Immature natural killer cell (primary cell): Measurements from ENCODE around the gene CSPG4. TPM values are rescaled to one million over a fixed set of nuclear protein-coding genes. Genes with fewer than 3 reads are reported as not detected.

Experiments
- DNase-seq, 3 donors: peaks; one replicate each; pipeline ENCODE4 v3.0.0; 2022; ENCODE audit warnings: mixed read lengths in 1 of 3
- H3K27ac Mint-ChIP-seq, 6 donors: one replicate each; pipeline ENCODE4 v1.8.0; 2020; ENCODE audit warnings: mixed read lengths in 6 of 6, mild to moderate bottlenecking in 5 of 6, inconsistent platforms in 4 of 6, moderate library complexity in 3 of 6
- H3K27me3 Mint-ChIP-seq, 3 donors: one replicate each; pipeline ENCODE4 v1.8.0; 2020 to 2021; ENCODE audit warnings: low read depth in 3 of 3, mild to moderate bottlenecking in 3 of 3, mixed read lengths in 3 of 3, moderate library complexity in 3 of 3, inconsistent platforms in 1 of 3
- H3K36me3 Mint-ChIP-seq, 3 donors: one replicate each; pipeline ENCODE4 v1.8.0; 2020; ENCODE audit warnings: mixed read lengths in 3 of 3, inconsistent platforms in 2 of 3, mild to moderate bottlenecking in 2 of 3
- H3K4me1 Mint-ChIP-seq, 2 donors: one replicate each; pipeline ENCODE4 v1.8.0; 2020; ENCODE audit warnings: inconsistent platforms in 2 of 2, mild to moderate bottlenecking in 2 of 2, mixed read lengths in 2 of 2, moderate library complexity in 1 of 2
- H3K4me3 Mint-ChIP-seq, 5 donors: one replicate each; pipeline ENCODE4 v1.8.0; 2020; ENCODE audit warnings: mild to moderate bottlenecking in 5 of 5, mixed read lengths in 5 of 5, inconsistent platforms in 3 of 5, moderate library complexity in 3 of 5
- H3K9me3 Mint-ChIP-seq, 6 donors: one replicate each; pipeline ENCODE4 v1.8.0; 2020; ENCODE audit warnings: mild to moderate bottlenecking in 6 of 6, mixed read lengths in 6 of 6, inconsistent platforms in 4 of 6, moderate library complexity in 3 of 6
- polyA plus RNA-seq, 3 donors: library from polyadenylated mRNA; unstranded; fragments of 300-500 nt; fragmentation: Illumina TruSeq; gene quantifications; one replicate each; pipeline ENCODE4 v1.2.3, GENCODE V29; 2021

Gene CSPG4
- polyA plus RNA-seq, 3 donors from 2014 or later, result 0.12 to 0.18 TPM; not detected in 1

DNA sequence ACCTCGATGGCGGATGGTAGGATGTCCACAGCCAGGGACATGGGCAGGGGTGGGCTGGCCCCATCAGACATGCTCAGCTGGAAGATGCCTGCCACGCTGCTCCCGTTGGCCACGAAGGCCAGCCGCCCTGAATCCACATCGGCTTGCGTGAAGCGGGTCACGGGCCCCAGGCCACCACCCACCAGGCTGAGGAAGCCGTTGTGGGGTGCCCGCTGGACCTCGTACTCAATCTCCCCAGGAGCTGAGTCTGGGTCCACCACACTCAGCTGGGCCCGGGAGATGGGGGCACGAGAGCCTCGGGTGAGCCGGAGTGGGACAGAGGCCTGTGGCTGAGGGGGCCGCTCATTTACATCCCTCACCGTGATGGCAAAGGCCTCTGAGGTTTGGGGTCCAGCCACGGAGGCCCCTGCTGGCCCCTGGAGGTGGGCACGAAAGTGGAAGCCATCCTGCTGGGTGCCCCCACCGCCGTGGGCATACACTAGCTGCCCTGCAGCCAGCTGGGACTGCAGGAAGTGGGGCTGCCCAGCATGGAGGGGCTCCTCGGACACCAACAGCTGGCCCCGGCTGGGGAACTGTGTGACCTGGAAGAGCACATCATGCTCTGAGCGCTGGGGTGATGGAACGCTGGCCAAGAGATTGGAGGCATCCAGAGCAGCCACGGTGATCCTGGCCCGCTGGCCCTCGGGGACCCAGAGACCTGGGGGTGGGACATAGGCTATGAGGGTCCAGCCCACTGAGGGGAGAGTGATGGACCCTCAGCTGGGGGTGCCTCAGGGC lies 35.8 kb downstream of the CSPG4 start:
- Mint-ChIP-seq H3K36me3 (no peaks in the 10 kb centered on the region), H3K27me3 (no peaks in the 10 kb centered on the region), H3K4me1 (no peaks in the 10 kb centered on the region), H3K27ac (no peak overlapping the region), H3K4me3 (no peak overlapping the region), H3K9me3 (no peaks in the 10 kb centered on the region)
- no peak for DNase-seq

DNA sequence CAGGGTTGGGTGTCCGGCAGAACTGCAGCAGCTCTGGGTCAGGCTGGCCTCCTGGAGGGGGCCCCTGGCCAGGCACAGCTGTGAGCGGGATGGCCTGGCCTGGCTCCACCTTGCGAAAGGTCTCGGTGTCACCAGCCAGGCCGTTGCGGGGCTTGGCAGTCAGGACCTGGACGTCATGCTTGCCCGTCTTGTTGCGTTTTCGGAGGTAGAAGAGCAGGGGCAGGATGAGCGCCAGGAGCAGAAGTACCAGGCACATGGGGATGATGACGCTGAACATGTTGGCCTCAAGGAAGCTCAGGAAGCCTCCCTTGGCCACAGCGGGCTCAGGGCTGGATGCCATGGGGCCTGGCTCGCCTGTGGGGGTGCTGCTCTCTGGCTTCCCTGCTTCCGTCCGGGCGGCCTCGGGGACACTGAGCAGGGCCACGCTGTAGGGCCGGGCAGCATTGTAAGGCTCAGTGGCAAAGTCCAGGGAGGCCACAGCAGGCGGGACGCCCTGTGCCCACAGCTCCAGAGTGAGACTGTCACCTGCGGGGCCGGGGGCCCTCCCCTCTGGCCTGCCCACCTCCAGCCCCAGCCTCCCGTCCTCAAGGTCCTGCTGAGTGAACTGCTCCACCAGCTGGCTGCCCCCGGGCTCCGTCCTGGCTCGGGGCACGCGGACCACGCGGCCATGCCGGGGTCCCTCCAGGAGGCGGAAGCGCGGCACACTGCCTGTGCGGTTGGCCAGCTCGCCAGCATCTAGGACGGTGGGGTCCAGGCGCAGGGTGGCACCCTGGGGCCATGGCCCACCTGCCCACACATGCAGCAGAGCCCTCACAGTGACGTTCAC lies 36.9 kb downstream of the CSPG4 start:
- no peak for DNase-seq
- no peak overlapping the region for H3K27ac Mint-ChIP-seq

DNA sequence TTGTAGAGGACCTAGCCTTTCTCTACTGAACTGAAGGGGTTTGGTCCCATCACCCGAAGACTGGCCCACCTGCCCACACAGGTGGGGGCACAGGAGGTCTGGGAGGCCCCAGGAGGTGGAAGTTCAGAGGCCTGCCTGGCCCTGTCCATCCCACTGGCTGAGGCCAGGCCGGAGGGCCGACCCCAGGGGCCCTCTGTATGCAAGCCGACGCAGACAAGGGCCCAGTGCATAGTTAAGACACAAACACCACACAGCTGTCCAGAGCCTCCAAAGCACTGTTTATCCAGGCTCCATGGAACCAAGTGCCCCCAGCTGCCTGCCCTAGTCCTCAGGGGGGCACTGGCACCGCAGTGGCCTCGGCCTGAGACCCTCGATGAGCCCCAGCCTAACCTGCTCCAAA lies 38.3 kb downstream of the CSPG4 start:
- H3K27me3 Mint-ChIP-seq, result no peaks in the 10 kb centered on the region
- no peak overlapping the region for H3K4me3 Mint-ChIP-seq
- no peak overlapping the region for H3K27ac Mint-ChIP-seq
- no peak for DNase-seq
- no peaks in the 10 kb centered on the region for H3K36me3 Mint-ChIP-seq
- H3K9me3 Mint-ChIP-seq, result no peaks in the 10 kb centered on the region
- no peaks in the 10 kb centered on the region for H3K4me1 Mint-ChIP-seq

More for the DNA sequence above, 36.9 kb downstream of the CSPG4 start:
- Mint-ChIP-seq H3K4me3 (no peak overlapping the region), H3K36me3 (no peaks in the 10 kb centered on the region), H3K27me3 (no peaks in the 10 kb centered on the region), H3K9me3 (no peaks in the 10 kb centered on the region), H3K4me1 (no peaks in the 10 kb centered on the region)

DNA sequence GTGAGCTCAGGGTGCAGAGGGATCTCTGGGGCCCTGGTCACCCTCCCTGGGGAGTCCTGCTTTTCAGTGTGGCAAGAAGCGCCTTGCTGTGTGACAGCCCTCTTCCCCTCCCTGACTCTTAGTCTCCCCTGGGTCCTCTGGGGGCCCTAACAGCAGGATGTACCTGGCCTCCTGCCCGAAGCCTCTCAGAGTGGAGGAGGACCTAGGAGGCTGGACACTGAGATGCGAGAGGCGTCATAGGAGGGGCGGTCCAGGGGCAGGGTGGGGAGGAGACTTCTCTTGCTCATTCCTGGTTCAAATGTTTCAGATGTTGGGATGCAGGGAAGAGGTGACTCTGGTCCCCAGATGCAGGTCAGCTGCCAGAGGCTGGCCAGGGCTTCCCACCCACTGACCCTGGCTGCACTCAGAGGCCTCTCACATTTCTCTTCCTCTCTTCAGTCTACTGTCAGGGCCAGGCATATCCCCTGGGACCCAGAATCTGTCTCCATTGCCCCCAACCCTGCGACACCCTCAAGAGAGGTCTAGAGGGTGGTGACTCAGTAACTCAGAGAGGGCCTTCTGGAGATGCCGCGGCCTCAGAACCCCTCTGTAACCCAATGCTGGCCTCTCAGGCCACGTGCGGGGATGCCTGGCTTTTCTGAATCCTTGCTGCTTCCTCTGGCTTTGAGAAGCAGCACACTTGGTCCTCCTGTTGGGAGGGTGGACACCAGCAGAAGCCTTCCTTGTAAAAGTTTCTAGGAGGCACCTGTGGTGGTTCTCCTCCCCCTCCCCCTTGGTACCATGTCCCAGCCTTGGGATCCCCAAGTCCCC lies 39.0 kb downstream of the CSPG4 start:
- no peak for DNase-seq
- Mint-ChIP-seq H3K27me3 (no peaks in the 10 kb centered on the region), H3K4me3 (no peak overlapping the region), H3K27ac (no peak overlapping the region), H3K9me3 (no peaks in the 10 kb centered on the region), H3K36me3 (no peaks in the 10 kb centered on the region), H3K4me1 (no peaks in the 10 kb centered on the region)

DNA sequence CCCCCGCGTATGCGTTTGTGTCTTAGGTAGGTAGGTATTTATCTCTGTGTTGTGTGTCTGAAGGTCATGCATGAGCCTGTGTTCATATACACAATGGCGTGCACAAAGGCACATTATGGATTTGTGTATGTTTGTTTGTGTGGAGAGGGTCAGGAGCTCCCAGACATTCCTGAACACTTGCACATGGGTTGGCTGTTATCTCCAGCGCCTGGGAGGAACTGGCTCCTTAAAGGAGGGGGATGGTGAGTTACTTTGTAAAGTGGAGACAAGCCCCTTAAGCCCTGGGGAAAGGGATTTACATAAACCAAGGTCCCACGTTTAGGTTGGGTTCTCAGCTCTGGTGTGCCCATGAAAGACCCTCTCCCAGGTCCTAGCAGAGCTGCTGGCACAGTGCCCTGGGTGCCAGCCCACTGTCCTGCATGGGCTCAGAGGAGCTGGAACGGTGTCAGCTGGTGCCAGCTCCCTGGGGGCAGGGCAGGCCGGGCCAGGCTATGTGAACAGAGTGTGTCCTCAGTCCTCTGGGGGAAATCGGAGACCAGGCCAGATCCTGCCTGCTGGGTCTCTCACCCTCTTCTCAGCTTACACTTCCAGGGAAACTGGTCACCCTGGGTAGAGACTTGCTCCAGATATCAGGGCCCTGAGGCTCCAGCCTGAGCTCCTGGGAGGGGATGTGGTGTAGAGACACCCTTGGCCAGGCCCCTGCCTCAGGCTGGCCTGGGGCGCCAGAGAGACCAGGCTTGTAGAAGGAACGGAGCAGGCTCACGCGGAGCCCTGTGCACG lies 39.8 kb downstream of the CSPG4 start:
- H3K27ac Mint-ChIP-seq, result no peak overlapping the region
- H3K4me1 Mint-ChIP-seq, result no peaks in the 10 kb centered on the region
- no peaks in the 10 kb centered on the region for H3K27me3 Mint-ChIP-seq
- no peak for DNase-seq
- no peaks in the 10 kb centered on the region for H3K36me3 Mint-ChIP-seq
- no peaks in the 10 kb centered on the region for H3K9me3 Mint-ChIP-seq
- H3K4me3 Mint-ChIP-seq, result no peak overlapping the region

DNA sequence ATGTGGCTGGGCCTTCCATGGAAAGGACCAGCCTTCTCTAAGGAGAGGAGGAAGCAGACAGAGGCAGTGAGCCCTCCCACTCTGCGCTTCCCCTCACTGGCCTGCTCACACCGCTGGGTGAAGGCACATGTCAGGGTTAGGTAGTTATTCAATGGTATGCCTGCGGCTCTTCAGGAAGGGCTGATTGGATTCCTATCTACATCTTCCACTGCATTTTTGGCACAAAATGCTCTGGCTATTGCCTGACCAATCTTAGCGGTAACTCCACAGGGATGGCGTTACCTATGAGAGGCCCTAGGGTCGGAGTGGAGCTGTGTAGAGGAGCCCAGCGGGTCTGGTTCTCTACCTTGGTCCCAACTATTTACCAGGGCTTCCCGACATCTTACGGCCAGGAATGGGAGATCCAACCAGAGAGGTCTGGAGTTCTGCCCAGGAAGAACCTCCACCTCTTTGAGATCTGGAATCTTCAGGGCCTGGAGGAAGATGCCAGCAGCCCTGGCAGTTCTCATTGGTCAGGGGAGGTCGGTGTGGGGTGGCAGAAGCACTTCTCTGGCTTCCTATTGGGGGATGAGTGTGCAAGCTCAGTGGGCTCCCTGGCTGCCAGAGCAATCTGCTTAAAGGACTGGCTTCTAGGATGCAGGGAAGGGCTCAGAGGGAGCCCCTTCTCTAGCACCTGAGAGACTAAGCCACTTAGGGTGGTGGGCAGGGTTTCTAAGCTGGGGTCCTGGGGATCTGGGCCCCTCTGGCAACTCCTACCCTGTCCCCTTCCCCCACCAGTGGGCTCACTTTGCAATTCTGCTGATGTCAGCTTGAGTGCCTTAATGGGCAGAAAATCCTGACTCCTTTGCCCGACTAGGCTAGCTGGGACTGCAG lies 40.7 kb downstream of the CSPG4 start:
- no peak overlapping the region for H3K4me3 Mint-ChIP-seq
- no peaks in the 10 kb centered on the region for H3K4me1 Mint-ChIP-seq
- H3K27me3 Mint-ChIP-seq, result no peaks in the 10 kb centered on the region
- no peaks in the 10 kb centered on the region for H3K9me3 Mint-ChIP-seq
- H3K36me3 Mint-ChIP-seq, result no peaks in the 10 kb centered on the region
- no peak overlapping the region for H3K27ac Mint-ChIP-seq
- DNase-seq, result no peak

DNA sequence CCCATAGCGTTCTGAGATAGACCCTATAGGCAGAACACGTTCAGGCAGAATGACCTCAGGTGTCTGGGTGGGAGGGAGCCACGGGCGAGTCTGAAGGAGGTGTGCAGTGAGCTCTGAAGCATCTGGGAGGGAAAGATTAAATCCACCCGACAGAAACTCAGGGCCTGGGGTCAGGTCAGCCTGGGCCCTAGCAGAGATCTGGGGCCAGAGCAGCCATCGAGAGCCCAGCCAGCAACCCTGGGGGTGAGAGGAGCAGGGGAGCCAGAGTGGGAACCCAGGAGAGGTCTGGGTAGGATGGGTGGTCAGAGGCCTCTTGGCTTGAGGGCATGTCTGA lies 42.8 kb downstream of the CSPG4 start:
- H3K36me3 Mint-ChIP-seq, result peaks cover 0 to 3% (median 0%) of the 10 kb centered on the region in 3 donors
- H3K4me3 Mint-ChIP-seq, result no peak overlapping the region
- no peaks in the 10 kb centered on the region for H3K4me1 Mint-ChIP-seq
- DNase-seq, result no peak
- H3K9me3 Mint-ChIP-seq, result no peaks in the 10 kb centered on the region
- H3K27me3 Mint-ChIP-seq, result no peaks in the 10 kb centered on the region
- no peak overlapping the region for H3K27ac Mint-ChIP-seq

DNA sequence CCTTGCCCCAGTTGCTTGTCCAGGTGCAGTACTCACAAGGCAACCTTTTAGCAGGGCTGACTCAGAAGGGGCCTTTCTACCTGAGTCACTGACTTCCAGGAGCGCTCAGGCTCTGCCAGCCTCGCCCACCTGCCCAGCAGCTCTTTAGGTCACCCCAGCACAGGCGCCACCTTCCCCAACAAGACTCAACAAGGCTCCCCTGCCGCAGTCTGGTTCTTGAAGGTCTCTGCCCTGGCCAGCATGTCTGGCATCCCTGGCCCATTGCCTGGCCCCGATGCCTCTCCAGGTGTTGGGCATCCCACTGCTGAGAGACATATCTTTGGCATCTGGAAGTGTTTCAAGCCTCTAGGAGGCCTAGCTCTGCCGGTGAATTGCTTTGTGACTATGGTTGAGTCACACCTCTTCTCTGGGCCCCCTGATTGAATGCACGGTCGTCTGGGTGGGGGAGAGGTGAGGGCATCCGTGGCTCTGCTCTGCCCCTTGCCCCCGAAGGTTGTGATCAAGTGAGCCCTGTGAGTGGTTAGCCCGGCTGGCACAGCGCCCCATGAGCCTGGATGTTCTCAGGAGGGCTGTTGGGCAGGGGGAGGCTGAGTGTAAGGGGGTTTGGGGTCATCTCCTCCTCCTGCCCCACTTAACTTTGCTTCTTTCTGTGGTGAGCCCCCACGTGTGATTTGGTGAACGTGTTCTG lies 43.3 kb downstream of the CSPG4 start:
- no peak overlapping the region for H3K4me3 Mint-ChIP-seq
- no peak for DNase-seq
- peaks cover 0 to 3% (median 0%) of the 10 kb centered on the region in 3 donors for H3K36me3 Mint-ChIP-seq
- H3K27me3 Mint-ChIP-seq, result no peaks in the 10 kb centered on the region
- no peak overlapping the region for H3K27ac Mint-ChIP-seq
- H3K4me1 Mint-ChIP-seq, result no peaks in the 10 kb centered on the region
- no peaks in the 10 kb centered on the region for H3K9me3 Mint-ChIP-seq

DNA sequence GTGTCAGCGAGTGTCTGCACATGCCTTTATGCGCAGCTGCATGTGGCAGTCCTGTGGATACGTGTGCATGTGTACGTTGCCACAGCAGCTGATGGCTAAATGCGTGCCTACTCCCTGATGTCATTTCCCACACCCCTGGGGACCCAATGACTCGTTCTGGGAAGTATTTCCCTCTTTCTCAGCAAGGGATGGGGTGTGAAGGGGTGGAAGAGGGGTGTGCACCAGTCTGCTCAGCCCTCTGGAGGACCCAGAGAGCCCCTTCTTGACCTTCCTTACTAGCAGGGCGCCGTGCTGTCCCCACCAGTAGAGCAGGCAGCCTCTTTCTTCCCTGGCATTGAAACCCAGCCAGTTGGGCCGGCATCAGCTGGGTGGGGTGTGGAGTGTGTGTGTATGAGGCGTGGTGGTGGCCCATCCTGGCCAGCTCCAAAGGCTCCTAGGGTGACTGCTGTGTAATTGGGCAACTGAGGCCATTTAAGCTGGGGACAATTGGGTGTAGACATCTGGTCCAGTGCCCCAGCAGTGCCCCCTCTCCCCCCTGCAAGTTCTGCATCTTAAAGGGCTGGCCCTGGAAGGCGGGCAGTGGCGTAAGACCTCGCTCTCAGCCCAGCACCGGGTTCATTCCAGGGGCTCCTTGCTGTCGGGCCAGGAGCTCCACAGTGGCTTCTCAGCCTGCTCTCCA lies 45.7 kb downstream of the CSPG4 start:
- DNase-seq, result no peak
- H3K27ac Mint-ChIP-seq, result no peak overlapping the region
- H3K4me3 Mint-ChIP-seq, result no peak overlapping the region
- H3K36me3 Mint-ChIP-seq, result peaks cover 0 to 3% (median 0%) of the 10 kb centered on the region in 3 donors
- H3K27me3 Mint-ChIP-seq, result no peaks in the 10 kb centered on the region
- no peaks in the 10 kb centered on the region for H3K4me1 Mint-ChIP-seq
- no peaks in the 10 kb centered on the region for H3K9me3 Mint-ChIP-seq

DNA sequence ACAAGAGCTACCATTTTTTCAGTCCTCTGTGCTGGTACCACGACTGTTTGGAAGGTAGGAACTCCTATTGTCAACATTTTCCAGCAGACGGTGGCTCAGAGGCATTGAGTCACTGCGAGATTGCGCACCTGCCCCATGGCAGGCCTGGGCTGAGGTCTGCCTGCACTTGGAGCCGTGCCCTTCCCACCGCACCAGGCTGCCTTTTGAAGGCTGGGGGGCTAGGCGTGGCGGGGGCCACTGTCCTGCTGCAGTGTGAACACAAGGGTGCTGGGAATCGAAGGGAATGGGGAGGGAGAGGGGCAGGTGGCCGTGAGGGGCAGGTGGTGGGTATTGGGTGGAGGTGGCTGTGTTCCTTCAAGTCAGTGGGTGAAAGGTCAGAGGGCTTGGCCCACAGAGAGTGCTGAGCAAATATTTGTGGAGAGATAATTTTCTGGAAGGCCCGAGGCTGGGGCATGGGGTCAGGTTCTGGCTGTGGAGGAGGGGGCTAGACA lies 48.7 kb downstream of the CSPG4 start:
- no peak overlapping the region for H3K4me3 Mint-ChIP-seq
- no peak overlapping the region for H3K27ac Mint-ChIP-seq
- no peak for DNase-seq
- H3K9me3 Mint-ChIP-seq, result no peaks in the 10 kb centered on the region
- H3K27me3 Mint-ChIP-seq, result no peaks in the 10 kb centered on the region
- no peaks in the 10 kb centered on the region for H3K4me1 Mint-ChIP-seq
- peaks cover 0 to 3% (median 0%) of the 10 kb centered on the region in 3 donors for H3K36me3 Mint-ChIP-seq

DNA sequence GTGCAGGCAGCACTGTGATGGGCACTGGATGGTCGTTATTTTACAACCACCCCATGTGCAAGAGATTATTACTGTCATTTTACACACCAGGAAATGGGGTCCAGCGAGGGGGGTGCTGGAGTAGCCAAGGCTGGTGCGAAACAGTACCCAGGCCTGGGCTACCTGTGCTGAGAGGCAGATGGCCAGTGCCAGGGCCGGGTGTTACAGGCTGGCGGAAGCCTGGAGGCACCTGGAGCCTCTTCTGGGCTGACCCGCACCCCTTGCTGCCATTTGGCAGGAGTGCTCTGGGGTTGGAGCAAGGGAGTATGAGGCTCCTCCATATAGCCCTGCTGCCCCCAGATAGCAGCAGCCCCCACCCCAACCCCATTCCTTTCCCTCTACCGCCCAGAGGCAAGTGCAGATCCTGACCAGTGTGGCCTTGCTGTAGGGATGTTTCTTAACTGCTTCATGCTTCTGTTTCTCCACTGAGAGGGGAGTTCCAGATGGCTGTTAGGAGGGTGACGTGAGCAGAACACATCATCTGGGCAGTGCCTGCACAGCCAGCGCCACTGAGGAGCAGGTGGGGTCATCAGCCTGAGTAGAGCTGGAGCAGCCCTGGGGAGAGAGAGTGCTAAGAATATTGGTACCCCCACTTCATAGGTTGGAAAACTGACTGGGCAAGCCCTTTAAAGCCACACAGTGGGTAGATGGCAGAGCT lies 49.7 kb downstream of the CSPG4 start:
- no peak overlapping the region for H3K4me3 Mint-ChIP-seq
- no peak for DNase-seq
- H3K36me3 Mint-ChIP-seq, result peaks cover 0 to 4% (median 3%) of the 10 kb centered on the region in 3 donors
- no peaks in the 10 kb centered on the region for H3K27me3 Mint-ChIP-seq
- no peaks in the 10 kb centered on the region for H3K4me1 Mint-ChIP-seq
- H3K27ac Mint-ChIP-seq, result no peak overlapping the region
- H3K9me3 Mint-ChIP-seq, result no peaks in the 10 kb centered on the region
